H9 (cell line): Measurements from ENCODE around the gene DNAAF3. TPM values are rescaled to one million over a fixed set of nuclear protein-coding genes. Genes with fewer than 3 reads are reported as not detected.
A peak's percentile ranks its signal among the peaks of the same experiment; 100 is the strongest.

Experiments used
- DNase-seq: peaks from one replicate; pipeline ENCODE4 v3.0.0-alpha.2; 2017
- H2AFZ ChIP-seq: one replicate; pipeline ENCODE4 v1.6.1; 2013; ENCODE audit warnings: mild to moderate bottlenecking, low read length, control low read depth, moderate library complexity
- H2AK5ac ChIP-seq: 2 replicates; pipeline ENCODE4 v1.6.1; 2013; ENCODE audit warnings: low read length, control low read depth, mixed read lengths; ENCODE audit not compliant: insufficient read length
- H2BK120ac ChIP-seq: one replicate; pipeline ENCODE4 v1.6.1; 2013; ENCODE audit warnings: low read depth, mild to moderate bottlenecking, low read length, control low read depth, inconsistent platforms; ENCODE audit not compliant: poor library complexity, severe bottlenecking
- H2BK12ac ChIP-seq: 2 replicates; pipeline ENCODE4 v1.6.1; 2013; ENCODE audit warnings: low read length, control low read depth, mixed read lengths, low read depth; ENCODE audit not compliant: insufficient read length
- H2BK15ac ChIP-seq: 2 replicates; pipeline ENCODE4 v1.6.1; 2013; ENCODE audit warnings: low read depth, low read length, control low read depth
- H2BK20ac ChIP-seq: one replicate; pipeline ENCODE4 v1.6.1; 2013; ENCODE audit warnings: low read depth, mild to moderate bottlenecking, low read length, control low read depth, inconsistent platforms; ENCODE audit not compliant: poor library complexity, severe bottlenecking
- H2BK5ac ChIP-seq: 2 replicates; pipeline ENCODE4 v1.6.1; 2013; ENCODE audit warnings: low read length, control low read depth, mixed read lengths; ENCODE audit not compliant: insufficient read length
- H3K14ac ChIP-seq: 2 replicates; pipeline ENCODE4 v1.6.1; 2013; ENCODE audit warnings: low read length, control low read depth; ENCODE audit not compliant: insufficient read depth
- H3K18ac ChIP-seq: 2 replicates; pipeline ENCODE4 v1.6.1; 2013; ENCODE audit warnings: low read depth, mild to moderate bottlenecking, mixed read lengths, low read length, control low read depth; ENCODE audit not compliant: insufficient read length
- H3K23ac ChIP-seq: 2 replicates; pipeline ENCODE4 v1.6.1; 2013; ENCODE audit warnings: low read length, control low read depth, mixed read lengths, low read depth; ENCODE audit not compliant: insufficient read length
- H3K23me2 ChIP-seq: 2 replicates; pipeline ENCODE4 v1.6.1; 2013; ENCODE audit warnings: low read depth, mild to moderate bottlenecking, mixed read lengths, low read length, control low read depth; ENCODE audit not compliant: insufficient read length, poor library complexity, severe bottlenecking
- H3K27ac ChIP-seq: 2 replicates; pipeline ENCODE4 v1.5.1; 2013; ENCODE audit warnings: low read length, control low read depth, mixed read lengths, low read depth; ENCODE audit not compliant: insufficient read length
- H3K27me3 ChIP-seq: 2 replicates; pipeline ENCODE4 v1.6.1; 2013; ENCODE audit warnings: low read length, control low read depth, inconsistent platforms; ENCODE audit not compliant: insufficient read depth
- H3K4ac ChIP-seq: 2 replicates; pipeline ENCODE4 v1.6.1; 2013; ENCODE audit warnings: low read depth, mild to moderate bottlenecking, control low read depth, inconsistent platforms, low read length, moderate library complexity
- H3K4me1 ChIP-seq: 2 replicates; pipeline ENCODE4 v1.6.1; 2013; ENCODE audit warnings: low read length, control low read depth, inconsistent platforms; ENCODE audit not compliant: insufficient read depth
- H3K4me2 ChIP-seq: 2 replicates; pipeline ENCODE4 v1.6.1; 2013; ENCODE audit warnings: low read length, control low read depth, mixed read lengths; ENCODE audit not compliant: insufficient read length, insufficient read depth
- H3K56ac ChIP-seq: 2 replicates; pipeline ENCODE4 v1.6.1; 2013; ENCODE audit warnings: low read depth, mild to moderate bottlenecking, mixed read lengths, low read length, control low read depth; ENCODE audit not compliant: insufficient read length
- H3K79me1 ChIP-seq: 2 replicates; pipeline ENCODE4 v1.6.1; 2013; ENCODE audit warnings: low read depth, mild to moderate bottlenecking, moderate library complexity, low read length, control low read depth, inconsistent platforms; ENCODE audit not compliant: insufficient read depth, poor library complexity, severe bottlenecking
- H3K79me2 ChIP-seq: 2 replicates; pipeline ENCODE4 v1.6.1; 2013; ENCODE audit warnings: low read length, control low read depth, inconsistent platforms; ENCODE audit not compliant: insufficient read depth
- H3K9ac ChIP-seq: 2 replicates; pipeline ENCODE4 v1.6.1; 2013; ENCODE audit warnings: low read length, control low read depth, mixed read lengths; ENCODE audit not compliant: insufficient read length; ENCODE audit errors: extremely low read depth
- H3K9me3 ChIP-seq: one replicate; pipeline ENCODE4 v1.6.1; 2013; ENCODE audit warnings: low read depth, low read length, inconsistent platforms; ENCODE audit not compliant: control insufficient read depth
- H3T11ph ChIP-seq: one replicate; pipeline ENCODE4 v1.6.1; 2013; ENCODE audit warnings: mild to moderate bottlenecking, low read length, control low read depth, inconsistent platforms
- H4K20me1 ChIP-seq: one replicate; pipeline ENCODE4 v1.6.1; 2013; ENCODE audit not compliant: control insufficient read depth, insufficient read length, insufficient read depth
- H4K5ac ChIP-seq: 2 replicates; pipeline ENCODE4 v1.6.1; 2013; ENCODE audit warnings: low read depth, mild to moderate bottlenecking, mixed read lengths, low read length, control low read depth; ENCODE audit not compliant: insufficient read length
- H4K8ac ChIP-seq: replicated peaks from 2 replicates; pipeline ENCODE4 v1.6.1; 2013; ENCODE audit warnings: low read length, control low read depth, mixed read lengths, low read depth; ENCODE audit not compliant: insufficient read length
- H4K91ac ChIP-seq: 2 replicates; pipeline ENCODE4 v1.6.1; 2013; ENCODE audit warnings: low read depth, mild to moderate bottlenecking, moderate library complexity, mixed read lengths, low read length, control low read depth; ENCODE audit not compliant: insufficient read length
- H3K27ac Mint-ChIP-seq, 3 experiments: 2 replicates in 2 of 3; 3 replicates in 1 of 3; pipeline ENCODE4 v1.8.0; 2020 to 2021; ENCODE audit warnings: mixed read lengths in 3 of 3, mild to moderate bottlenecking in 1 of 3, moderate library complexity in 1 of 3
- H3K27me3 Mint-ChIP-seq: 2 replicates; pipeline ENCODE4 v1.8.0; 2021; ENCODE audit warnings: low read depth, mild to moderate bottlenecking, moderate library complexity, mixed read lengths
- H3K36me3 Mint-ChIP-seq, 3 experiments: 2 replicates in 2 of 3; 3 replicates in 1 of 3; pipeline ENCODE4 v1.8.0; 2020 to 2021; ENCODE audit warnings: low read depth in 3 of 3, mixed read lengths in 3 of 3; ENCODE audit not compliant: insufficient read depth in 1 of 3
- H3K4me1 Mint-ChIP-seq, 2 experiments: 2 replicates each; pipeline ENCODE4 v1.8.0; 2020; ENCODE audit warnings: mixed read lengths in 2 of 2
- H3K4me3 Mint-ChIP-seq, 2 experiments: 2 replicates in 1 of 2; 3 replicates in 1 of 2; pipeline ENCODE4 v1.8.0; 2020 to 2021; ENCODE audit warnings: mild to moderate bottlenecking in 2 of 2, mixed read lengths in 2 of 2, moderate library complexity in 1 of 2
- H3K9me3 Mint-ChIP-seq, 2 experiments: 2 replicates in 1 of 2; 3 replicates in 1 of 2; pipeline ENCODE4 v1.8.0; 2020; ENCODE audit warnings: mild to moderate bottlenecking in 2 of 2, mixed read lengths in 2 of 2, moderate library complexity in 1 of 2
- CTCF ChIP-seq: fragments of 200-600 bp; sonication (generic); conservative IDR thresholded peaks from 3 replicates; pipeline ENCODE4 v1.8.0; 2021; ENCODE audit warnings: antibody characterized with exemption, mild to moderate bottlenecking
- WGBS: extraction: QIAGEN DNeasy Blood & Tissue Kit; methylation state at CpG from one replicate; pipeline ENCODE4 v1.1.7; 2013; ENCODE audit warnings: missing lambda C conversion rate, low lambda C conversion rate, mixed read lengths; ENCODE audit not compliant: insufficient read length; ENCODE audit errors: extremely low coverage; 5-methylcytosine and 5-hydroxymethylcytosine counted together
- total RNA-seq: library from RNA; stranded (reverse); gene quantifications from 2 replicates; pipeline ENCODE4 v1.2.1, GENCODE V29; 2021

Gene DNAAF3
- total RNA-seq, 1 experiment from 2014 or later, result 4.6 TPM

- Mint-ChIP-seq H3K27ac (peak overlapping the region in 1 of 3 experiments; percentile 74; a peak in 1 of 7 replicates), H3K27me3 (peaks cover 84% of the 10 kb centered on the region), H3K36me3 (no peaks in the 10 kb centered on the region), H3K4me1 (peaks cover 29 to 45% of the 10 kb centered on the region in 2 experiments), H3K4me3 (peak overlapping the region; percentile 66 to 92), H3K9me3 (peaks cover 0 to 8% of the 10 kb centered on the region in 2 experiments; a peak in 4 of 5 replicates)
- no CpG with 5 or more reads among the region's 32 CpGs for WGBS
- no peak overlapping the region for H2BK20ac ChIP-seq
- peaks cover 23% of the 10 kb centered on the region for H3K23me2 ChIP-seq
- H3K79me1 ChIP-seq, result no peaks in the 10 kb centered on the region
- DNase-seq, result no peak
- H4K8ac ChIP-seq, result no peak overlapping the region
- H2BK120ac ChIP-seq, result no peak overlapping the region
- H2AK5ac ChIP-seq, result no peak overlapping the region
- no peak overlapping the region for H3K18ac ChIP-seq
- H3K27me3 ChIP-seq, result no peaks in the 10 kb centered on the region
- no peak overlapping the region for H3K9ac ChIP-seq
- no peak overlapping the region for H2BK15ac ChIP-seq
- H3T11ph ChIP-seq, result no peak overlapping the region
- no peak overlapping the region for H3K23ac ChIP-seq
- H3K56ac ChIP-seq, result no peak overlapping the region
- TF ChIP-seq CTCF, result no peak
- H3K4me2 ChIP-seq, result peak overlapping the region; percentile 32
- no peak overlapping the region for H4K5ac ChIP-seq
- H2AFZ ChIP-seq, result no peak overlapping the region
- peaks cover 2% of the 10 kb centered on the region; the same call in 1 of the 2 replicates for H3K4me1 ChIP-seq
- no peak overlapping the region for H3K4ac ChIP-seq
- H3K79me2 ChIP-seq, result no peaks in the 10 kb centered on the region
- no peak overlapping the region for H2BK5ac ChIP-seq
- no peak overlapping the region for H3K27ac ChIP-seq
- H4K91ac ChIP-seq, result no peak overlapping the region
- H3K14ac ChIP-seq, result no peak overlapping the region
- H3K9me3 ChIP-seq, result no peaks in the 10 kb centered on the region
- no peak overlapping the region for H2BK12ac ChIP-seq
- no peaks in the 10 kb centered on the region for H4K20me1 ChIP-seq
Measured at GRCh38 chr19:55173186-55173713, 6.8 kb upstream of the DNAAF3 start.
